SKM-1 treated with dmso at 0.1 percent for 144 hours (cell line): ENCODE data around the gene CEP112.

Experiments
- DNase-seq: peaks from one replicate; lab custom pipeline; 2025; ENCODE audit not compliant: unreplicated experiment; lab: John Stamatoyannopoulos, UW

Gene CEP112

GRCh38 chr17:65617496-65617895, 574.4 kb downstream of the CEP112 start:
- no peak for DNase-seq

GRCh38 chr17:65609749-65610148, 582.2 kb downstream of the CEP112 start:
- DNase-seq: no peak

- DNase-seq: no peak
Observed at GRCh38 chr17:65609286-65609685, 582.6 kb downstream of the CEP112 start.

- DNase-seq: no peak
Observed at GRCh38 chr17:65604070-65604469, 587.9 kb downstream of the CEP112 start.

GRCh38 chr17:65601881-65602280, 590.1 kb downstream of the CEP112 start:
- DNase-seq: no peak

GRCh38 chr17:65601145-65601544, 590.8 kb downstream of the CEP112 start:
- no peak for DNase-seq

GRCh38 chr17:65600518-65600917, 591.4 kb downstream of the CEP112 start:
- DNase-seq: no peak

DNA sequence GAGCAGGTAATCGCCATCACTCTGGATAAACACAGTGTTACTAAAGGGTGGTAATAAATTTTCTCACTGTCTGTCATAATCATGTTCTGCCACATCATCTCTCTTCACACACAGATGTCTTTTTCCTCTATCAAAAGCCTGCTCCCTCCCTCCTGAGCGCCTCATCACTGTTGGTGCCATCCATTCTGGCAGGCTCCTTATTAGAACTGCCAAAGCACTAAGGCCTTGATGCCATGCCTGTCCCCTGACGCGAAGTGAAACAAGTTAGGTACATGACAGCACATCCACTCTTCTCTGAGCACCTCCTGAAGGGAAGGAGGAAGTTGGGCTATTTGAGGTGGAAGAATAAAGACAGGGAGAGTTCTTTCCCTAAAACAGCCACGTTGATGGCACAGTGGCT, 592.3 kb downstream of the CEP112 start:
- DNase-seq: no peak

DNA sequence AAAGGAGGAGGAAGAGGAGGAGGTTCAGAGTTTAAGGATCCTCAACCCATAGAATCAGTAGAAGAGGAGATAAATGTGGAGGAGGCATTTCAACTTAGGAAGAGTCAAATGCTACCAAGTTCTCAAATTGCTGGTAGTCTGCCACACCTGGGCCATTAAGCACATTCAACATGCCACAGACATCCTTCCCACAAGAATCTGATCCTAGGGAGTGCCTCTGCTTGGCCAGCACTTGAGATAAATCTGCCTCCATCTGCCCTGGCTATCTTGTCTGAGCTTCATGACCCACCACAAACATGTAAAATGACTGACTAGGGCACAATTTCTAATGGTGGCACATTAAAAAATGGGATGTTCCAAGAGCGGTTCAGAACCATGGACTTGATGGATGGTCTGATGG, 593.2 kb downstream of the CEP112 start:
- no peak for DNase-seq

DNA sequence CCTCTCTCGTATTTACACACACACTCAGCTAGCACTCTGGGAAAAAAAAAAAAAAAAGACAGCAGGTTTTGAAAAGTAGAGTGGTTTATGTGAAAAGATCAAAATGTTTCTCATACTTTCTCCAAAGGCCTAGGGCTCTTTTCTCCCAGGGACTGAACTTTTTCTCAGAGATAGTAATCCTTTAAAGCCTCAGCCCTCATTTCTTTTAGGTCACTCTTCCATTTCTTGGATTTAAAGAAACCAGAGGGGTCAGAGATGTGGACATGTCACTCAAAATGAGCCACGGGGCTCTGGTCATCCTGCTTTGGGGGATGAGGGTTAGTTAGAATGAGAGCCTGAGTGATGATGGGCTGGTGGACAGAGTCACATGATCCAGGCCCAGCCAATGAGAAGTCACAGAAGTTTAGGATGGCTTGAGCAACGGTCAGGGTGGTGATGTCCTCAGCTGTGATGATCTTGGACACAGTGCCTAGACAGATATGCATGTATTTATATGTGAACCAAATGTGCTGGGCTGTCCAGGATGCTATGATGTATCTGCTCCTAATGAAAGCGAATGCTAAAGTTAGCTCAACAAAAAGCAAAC, 596.8 kb downstream of the CEP112 start:
- DNase-seq: no peak

DNA sequence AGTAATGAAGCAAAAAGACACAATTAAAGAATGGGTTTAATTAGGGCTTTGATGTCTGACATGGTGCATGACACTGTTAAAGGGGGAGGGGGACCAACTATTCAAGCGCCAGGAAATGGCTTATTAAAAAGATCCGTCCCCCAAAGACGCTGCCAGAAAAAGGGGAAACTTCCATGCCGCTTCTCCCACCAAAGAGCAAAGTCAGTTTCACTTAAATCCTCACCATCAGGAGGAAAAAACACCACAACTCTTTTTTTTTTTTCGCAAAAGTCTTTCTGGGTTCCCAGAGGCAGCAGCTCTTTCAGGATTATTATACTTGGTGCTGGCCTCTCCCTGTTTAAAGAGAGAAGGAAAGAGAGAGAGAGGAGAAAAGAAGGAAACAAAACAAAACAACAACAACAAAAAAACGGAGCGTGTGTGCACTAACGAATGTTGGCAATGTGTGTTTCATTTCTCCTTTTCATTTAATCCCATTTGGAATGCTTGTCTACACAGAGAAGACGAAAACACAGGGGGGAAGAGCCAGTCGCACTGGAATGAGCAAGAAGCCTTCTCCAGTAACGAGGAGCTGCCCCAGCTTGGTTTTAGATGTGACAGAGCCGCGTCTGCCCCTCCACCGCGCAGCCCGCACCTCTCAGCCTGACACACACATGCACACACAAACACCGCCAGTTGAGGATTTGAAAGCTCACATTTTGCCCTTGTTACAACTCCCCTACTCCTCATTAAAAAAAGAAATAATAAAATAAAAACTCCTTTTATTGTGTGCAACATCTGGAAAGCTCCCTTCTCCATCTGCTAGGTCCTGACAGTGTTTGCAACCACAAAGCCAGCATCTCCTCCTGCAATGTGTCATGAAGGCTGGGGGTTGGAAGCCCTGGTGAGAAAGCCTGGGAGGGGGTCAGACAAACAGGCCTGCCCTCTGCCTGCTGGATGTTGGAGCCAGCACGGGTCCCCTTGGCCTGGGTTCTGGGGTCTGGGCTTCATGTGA, 597.8 kb downstream of the CEP112 start:
- no peak for DNase-seq

GRCh38 chr17:65593092-65593854, 598.7 kb downstream of the CEP112 start:
- DNase-seq: no peak

- no peak for DNase-seq
Observed at GRCh38 chr17:65592125-65592965, 599.6 kb downstream of the CEP112 start.

GRCh38 chr17:65589321-65589720, 602.6 kb downstream of the CEP112 start:
- DNase-seq: no peak

- no peak for DNase-seq
Observed at GRCh38 chr17:65588181-65588808, 603.6 kb downstream of the CEP112 start.

- DNase-seq: no peak
Observed at GRCh38 chr17:65587534-65588180, 604.3 kb downstream of the CEP112 start.

DNA sequence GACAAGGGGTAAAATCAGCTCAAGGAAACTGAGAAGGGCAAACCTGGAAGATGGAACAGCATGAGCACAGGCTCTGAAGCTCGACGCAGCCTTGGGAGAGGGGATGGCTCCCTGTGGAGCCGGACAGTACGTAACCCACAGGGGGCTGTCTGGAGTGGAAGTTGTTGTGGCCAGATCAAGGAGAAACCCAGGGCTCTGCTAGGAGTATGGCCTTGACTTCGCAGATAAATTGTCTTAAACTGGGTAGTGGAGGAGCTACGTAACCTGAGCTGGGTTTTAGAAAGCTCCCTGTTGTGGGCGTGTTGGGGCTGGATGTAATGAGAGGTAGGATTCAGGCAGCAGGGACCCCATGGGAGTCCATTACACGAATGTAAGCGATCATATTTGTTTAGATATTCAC, 605.0 kb downstream of the CEP112 start:
- no peak for DNase-seq
